GM19324 (cell line): ENCODE results near the gene DNA2.
"Not testable (repeated sequence)": the region's sequence is repeated elsewhere in the genome, so short reads cannot be mapped to it uniquely, and the experiment has no call there.

Source experiments
- ATAC-seq: cut with Tn5 transposase; IDR thresholded peaks from one replicate; pipeline ENCODE4 v1.9.1; 2021; ENCODE audit warnings: mild to moderate bottlenecking, moderate library complexity; ENCODE audit not compliant: unreplicated experiment, low FRiP score

DNA2 gene

GRCh38 chr10:68471586-68472408 is at the start of gene DNA2:
DNA2 (minus strand) TSS chr10:68471973; CDS start chr10:68471864, 109 bp downstream.
- ATAC-seq = peak; percentile 82

GRCh38 chr10:68518609-68519008 is 46.8 kb upstream of the DNA2 start:
- ATAC-seq = not testable (repeated sequence)

- no peak for ATAC-seq
Measured at GRCh38 chr10:68517188-68517587, 45.4 kb upstream of the DNA2 start.

- no peak for ATAC-seq
Measured at GRCh38 chr10:68516766-68517165, 45.0 kb upstream of the DNA2 start.

GRCh38 chr10:68516216-68516615 is 44.4 kb upstream of the DNA2 start:
- not testable (repeated sequence) for ATAC-seq

- ATAC-seq = no peak
Measured at GRCh38 chr10:68508090-68508489, 36.3 kb upstream of the DNA2 start.

GRCh38 chr10:68506411-68506810 is 34.6 kb upstream of the DNA2 start:
- no peak for ATAC-seq

GRCh38 chr10:68502846-68503245 is 31.1 kb upstream of the DNA2 start:
- ATAC-seq = no peak

- no peak for ATAC-seq
Measured at GRCh38 chr10:68501691-68502090, 29.9 kb upstream of the DNA2 start.

GRCh38 chr10:68499544-68499943 is 27.8 kb upstream of the DNA2 start:
- no peak for ATAC-seq

GRCh38 chr10:68496072-68496471 is 24.3 kb upstream of the DNA2 start:
- no peak for ATAC-seq

- ATAC-seq = no peak
Measured at GRCh38 chr10:68492118-68492517, 20.3 kb upstream of the DNA2 start.

- no peak for ATAC-seq
Measured at GRCh38 chr10:68489919-68490318, 18.1 kb upstream of the DNA2 start.

GRCh38 chr10:68474021-68474420 is 2.2 kb upstream of the DNA2 start:
- ATAC-seq = no peak

GRCh38 chr10:68471063-68471585 is 649 bp downstream of the DNA2 start:
- ATAC-seq = peak; percentile 7

- no peak for ATAC-seq
Measured at GRCh38 chr10:68470300-68470699, 1.5 kb downstream of the DNA2 start.

GRCh38 chr10:68469838-68470237 is 1.9 kb downstream of the DNA2 start:
- no peak for ATAC-seq

- ATAC-seq = not testable (repeated sequence)
Measured at GRCh38 chr10:68464729-68465128, 7.0 kb downstream of the DNA2 start.

GRCh38 chr10:68463365-68464093 is 8.2 kb downstream of the DNA2 start:
- ATAC-seq = no peak

- ATAC-seq = no peak
Measured at GRCh38 chr10:68462536-68462935, 9.2 kb downstream of the DNA2 start.

GRCh38 chr10:68461032-68461431 is 10.7 kb downstream of the DNA2 start:
- ATAC-seq = no peak
